ENCODE measurements around the gene PPP1R15A. TPM values are rescaled to one million over a fixed set of nuclear protein-coding genes. Genes with fewer than 3 reads are reported as not detected.
"Not testable (repeated sequence)": the region's sequence is repeated elsewhere in the genome, so short reads cannot be mapped to it uniquely, and the experiment has no call there.

The PPP1R15A gene
- total RNA-seq, 1 donor from 2014 or later: 138 TPM

DNA sequence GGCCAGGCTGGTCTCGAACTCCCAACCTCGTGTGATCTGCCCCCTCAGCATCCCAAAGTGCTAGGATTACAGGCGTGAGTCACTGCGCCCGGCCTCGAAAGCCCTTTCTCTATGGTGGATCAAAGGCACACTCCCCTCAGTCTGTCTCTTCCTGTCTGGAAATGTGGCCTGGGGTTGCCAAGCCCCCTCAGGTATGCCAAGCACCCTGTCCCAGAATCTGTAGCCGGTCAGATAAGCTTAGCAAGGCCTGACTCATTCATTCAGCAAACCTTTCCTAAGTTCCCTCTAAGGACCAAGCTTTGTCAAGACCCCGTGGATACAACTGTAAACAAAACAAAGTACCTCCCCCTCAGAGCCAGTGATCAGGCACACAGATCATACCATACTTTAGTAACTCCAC, 42.0 kb downstream of the PPP1R15A start:
- DNase-seq (ENCODE audit: low spot score): no peak

DNA sequence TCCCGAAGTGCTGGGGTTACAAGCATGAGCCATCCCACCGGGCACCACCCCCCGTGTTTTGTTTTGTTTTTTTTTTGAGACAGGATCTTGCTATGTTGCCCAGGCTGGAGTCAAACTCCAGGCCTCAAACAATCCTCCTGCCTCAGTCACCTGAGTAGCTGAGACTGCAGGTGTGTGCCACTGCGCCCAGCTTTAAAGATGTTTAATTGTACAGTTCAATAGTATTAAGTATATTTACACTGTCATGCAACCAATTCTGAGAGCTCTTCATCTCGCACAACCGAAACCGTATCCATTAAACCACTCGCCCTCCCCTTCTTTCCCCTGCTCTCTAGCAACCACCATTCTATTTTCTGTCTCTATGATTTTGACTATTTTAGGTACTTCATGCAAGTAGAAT, 43.5 kb downstream of the PPP1R15A start:
- no peak for DNase-seq (ENCODE audit: low spot score)

DNA sequence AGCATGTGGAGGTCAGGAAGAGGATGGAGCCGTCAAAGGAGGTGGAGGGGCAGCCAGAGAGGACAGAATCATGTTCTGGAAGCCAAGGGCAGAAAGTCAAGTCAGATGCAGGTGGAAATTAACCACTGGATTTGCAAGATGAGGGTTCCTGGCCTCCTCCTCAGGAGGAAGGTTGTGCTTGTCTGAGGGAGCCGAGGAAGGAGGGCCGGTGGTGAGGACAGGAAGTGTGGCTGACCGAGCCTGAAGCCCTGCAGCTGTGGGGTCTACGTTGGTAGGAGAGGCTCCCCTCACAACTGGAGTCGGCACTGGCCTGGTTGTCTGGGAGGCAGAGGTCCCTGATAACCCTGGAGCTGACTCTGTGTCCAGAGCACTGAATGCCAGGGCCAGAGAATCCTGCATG, 45.9 kb downstream of the PPP1R15A start:
- no peak for DNase-seq (ENCODE audit: low spot score)

DNA sequence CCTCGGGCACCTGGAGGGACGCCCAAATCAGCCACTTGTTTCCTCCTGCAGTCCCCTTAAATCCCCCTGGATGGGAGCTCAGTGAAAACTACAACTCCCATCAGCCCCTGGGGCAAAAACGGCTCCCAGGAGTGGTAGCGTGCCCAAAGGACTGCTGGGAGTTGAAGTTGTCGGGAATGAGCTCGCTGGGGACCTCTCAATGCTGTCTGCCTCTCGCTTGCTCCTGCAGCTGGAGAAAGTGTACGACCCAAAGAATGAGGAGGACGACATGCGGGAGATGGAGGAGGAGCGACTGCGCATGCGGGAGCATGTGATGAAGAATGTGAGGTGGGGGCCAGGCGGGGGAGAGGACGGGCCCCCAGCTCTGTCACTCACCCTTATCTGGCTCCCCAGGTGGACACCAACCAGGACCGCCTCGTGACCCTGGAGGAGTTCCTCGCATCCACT, 46.6 kb downstream of the PPP1R15A start:
- DNase-seq (ENCODE audit: low spot score): no peak

DNA sequence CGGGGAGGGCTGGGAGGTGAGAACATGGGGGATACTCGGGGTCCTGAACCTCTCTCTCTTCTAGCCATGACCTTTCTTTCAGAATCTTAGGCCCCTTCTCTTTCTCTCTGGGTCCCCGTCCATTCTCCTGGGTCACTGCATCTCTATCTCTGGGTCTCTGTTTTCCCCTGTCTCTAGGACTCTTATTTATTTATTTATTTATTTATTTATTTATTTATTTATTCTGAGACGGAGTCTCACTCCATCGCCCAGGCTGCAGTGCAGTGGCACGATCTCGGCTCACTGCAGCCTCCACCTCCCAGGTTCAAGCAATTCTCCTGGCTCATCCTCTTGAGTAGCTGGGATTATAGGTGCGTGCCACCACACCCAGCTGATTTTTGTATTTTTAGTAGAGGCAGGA, 47.0 kb downstream of the PPP1R15A start:
- DNase-seq (ENCODE audit: low spot score): not testable (repeated sequence)

DNA sequence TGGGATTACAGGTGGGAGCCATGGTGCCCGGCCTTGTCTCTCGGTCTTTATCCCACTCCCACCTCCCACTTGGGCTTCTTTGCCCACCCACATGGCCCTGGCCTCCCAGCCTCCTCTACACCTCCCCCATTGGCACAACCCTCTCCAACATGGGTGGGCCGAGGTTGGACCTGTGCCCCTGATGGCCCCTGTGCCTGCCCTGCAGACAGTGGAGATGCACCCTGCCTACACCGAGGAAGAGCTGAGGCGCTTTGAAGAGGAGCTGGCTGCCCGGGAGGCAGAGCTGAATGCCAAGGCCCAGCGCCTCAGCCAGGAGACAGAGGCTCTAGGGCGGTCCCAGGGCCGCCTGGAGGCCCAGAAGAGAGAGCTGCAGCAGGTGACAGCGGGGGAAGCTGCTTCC, 48.7 kb downstream of the PPP1R15A start:
- no peak for DNase-seq (ENCODE audit: low spot score)

DNA sequence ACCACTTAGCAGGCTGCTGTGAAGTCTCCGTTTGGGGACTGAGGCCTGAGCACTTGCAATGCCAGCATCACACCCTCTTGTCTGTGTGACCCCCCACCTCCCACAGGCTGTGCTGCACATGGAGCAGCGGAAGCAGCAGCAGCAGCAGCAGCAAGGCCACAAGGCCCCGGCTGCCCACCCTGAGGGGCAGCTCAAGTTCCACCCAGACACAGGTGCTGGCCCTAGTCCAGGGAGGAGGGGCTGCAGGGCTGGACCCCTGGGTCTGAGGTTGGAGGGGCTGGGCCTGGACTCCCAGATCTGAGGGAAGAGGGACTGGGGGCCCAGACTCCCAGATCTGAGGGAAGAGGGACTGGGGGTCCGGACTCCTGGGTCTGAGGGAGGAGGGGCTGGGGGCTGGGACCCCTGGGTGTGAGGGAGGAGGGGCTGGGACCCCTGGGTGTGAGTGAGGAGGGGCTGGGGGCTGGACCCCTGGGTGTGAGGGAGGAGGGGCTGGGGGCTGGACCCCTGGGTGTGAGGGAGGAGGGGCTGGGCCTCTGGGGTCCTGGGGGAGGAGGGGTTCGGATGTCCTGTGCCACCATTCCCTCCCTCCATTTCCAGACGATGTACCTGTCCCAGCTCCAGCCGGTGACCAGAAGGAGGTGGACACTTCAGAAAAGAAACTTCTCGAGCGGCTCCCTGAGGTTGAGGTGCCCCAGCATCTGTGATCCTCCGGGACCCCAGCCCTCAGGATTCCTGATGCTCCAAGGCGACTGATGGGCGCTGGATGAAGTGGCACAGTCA, 49.7 kb downstream of the PPP1R15A start:
- no peak for DNase-seq (ENCODE audit: low spot score)

DNA sequence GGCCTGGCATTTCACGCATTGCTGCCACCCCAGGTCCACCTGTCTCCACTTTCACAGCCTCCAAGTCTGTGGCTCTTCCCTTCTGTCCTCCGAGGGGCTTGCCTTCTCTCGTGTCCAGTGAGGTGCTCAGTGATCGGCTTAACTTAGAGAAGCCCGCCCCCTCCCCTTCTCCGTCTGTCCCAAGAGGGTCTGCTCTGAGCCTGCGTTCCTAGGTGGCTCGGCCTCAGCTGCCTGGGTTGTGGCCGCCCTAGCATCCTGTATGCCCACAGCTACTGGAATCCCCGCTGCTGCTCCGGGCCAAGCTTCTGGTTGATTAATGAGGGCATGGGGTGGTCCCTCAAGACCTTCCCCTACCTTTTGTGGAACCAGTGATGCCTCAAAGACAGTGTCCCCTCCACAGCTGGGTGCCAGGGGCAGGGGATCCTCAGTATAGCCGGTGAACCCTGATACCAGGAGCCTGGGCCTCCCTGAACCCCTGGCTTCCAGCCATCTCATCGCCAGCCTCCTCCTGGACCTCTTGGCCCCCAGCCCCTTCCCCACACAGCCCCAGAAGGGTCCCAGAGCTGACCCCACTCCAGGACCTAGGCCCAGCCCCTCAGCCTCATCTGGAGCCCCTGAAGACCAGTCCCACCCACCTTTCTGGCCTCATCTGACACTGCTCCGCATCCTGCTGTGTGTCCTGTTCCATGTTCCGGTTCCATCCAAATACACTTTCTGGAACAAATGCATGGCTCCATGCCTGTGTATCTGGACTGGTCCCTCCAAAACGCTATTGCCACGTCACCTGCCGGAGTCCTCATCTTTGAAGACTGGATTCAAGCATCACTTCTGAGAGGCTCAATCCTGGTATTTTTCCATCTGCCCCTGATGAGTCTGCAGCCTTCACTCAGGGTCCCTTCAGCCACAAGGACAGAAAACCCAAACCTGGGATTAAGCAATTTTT, 50.6 kb downstream of the PPP1R15A start:
- DNase-seq (ENCODE audit: low spot score): no peak

DNA sequence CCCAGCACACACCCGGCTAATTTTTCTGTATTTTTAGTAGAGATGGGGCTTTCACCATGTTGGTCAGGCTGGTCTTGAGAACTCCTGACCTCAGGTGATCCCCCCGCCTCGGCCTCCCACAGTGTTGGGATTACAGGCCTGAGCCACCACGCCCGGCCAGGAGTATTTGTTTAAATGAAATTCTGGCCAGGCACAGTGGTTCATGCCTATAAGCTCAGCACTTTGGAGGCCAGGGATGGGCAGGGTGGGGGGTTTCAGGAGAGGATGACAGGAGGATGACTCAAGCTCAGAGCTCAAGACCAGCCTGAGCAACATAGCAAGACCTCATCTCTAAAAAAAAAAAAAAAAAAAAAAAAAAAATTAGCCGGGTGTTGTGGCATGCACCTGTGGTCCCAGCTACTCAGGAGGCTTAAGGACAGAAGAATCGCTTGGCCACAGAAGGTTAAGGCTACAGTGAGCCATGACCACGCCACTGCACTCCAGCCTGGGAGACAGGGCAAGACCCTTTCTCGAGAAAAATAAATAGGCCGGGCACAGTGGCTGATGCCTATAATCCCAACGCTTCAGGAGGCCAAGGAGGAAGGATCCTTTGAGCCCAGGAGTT, 53.1 kb downstream of the PPP1R15A start:
- DNase-seq (ENCODE audit: low spot score): peak; percentile 57

Other genes with a start within 250 kb of the PPP1R15A start
- gene DBP, start 235.0 kb upstream of the PPP1R15A start, total RNA-seq (ENCODE audit: insufficient read depth, low replicate concordance): 0.72 TPM
- not detected for gene CA11, start 226.2 kb upstream of the PPP1R15A start, total RNA-seq (ENCODE audit: insufficient read depth, low replicate concordance)
- not detected for gene NTN5, start 199.4 kb upstream of the PPP1R15A start, total RNA-seq (ENCODE audit: insufficient read depth, low replicate concordance)
- gene FUT2, start 176.4 kb upstream of the PPP1R15A start, total RNA-seq (ENCODE audit: insufficient read depth, low replicate concordance): 0.72 TPM
- not detected for gene MAMSTR, start 152.7 kb upstream of the PPP1R15A start, total RNA-seq (ENCODE audit: insufficient read depth, low replicate concordance)
- 3.1 TPM for gene RASIP1, start 131.8 kb upstream of the PPP1R15A start, total RNA-seq (ENCODE audit: insufficient read depth, low replicate concordance)
- gene IZUMO1, start 125.5 kb upstream of the PPP1R15A start, total RNA-seq (ENCODE audit: insufficient read depth, low replicate concordance): not detected
- gene FUT1, start 119.8 kb upstream of the PPP1R15A start, total RNA-seq (ENCODE audit: insufficient read depth, low replicate concordance): 1.4 TPM
- gene FGF21, start 116.9 kb upstream of the PPP1R15A start, total RNA-seq (ENCODE audit: insufficient read depth, low replicate concordance): not detected
- gene BCAT2, start 61.4 kb upstream of the PPP1R15A start, total RNA-seq (ENCODE audit: insufficient read depth, low replicate concordance): 11.1 TPM
- 3.4 TPM for gene HSD17B14, start 35.9 kb upstream of the PPP1R15A start, total RNA-seq (ENCODE audit: insufficient read depth, low replicate concordance)
- gene PLEKHA4, start 3.8 kb upstream of the PPP1R15A start, total RNA-seq (ENCODE audit: insufficient read depth, low replicate concordance): 2.6 TPM
- gene TULP2, start 26.3 kb downstream of the PPP1R15A start, total RNA-seq (ENCODE audit: insufficient read depth, low replicate concordance): not detected
- 160 TPM for gene NUCB1, start 27.9 kb downstream of the PPP1R15A start, total RNA-seq (ENCODE audit: insufficient read depth, low replicate concordance)
- gene DHDH, start 61.3 kb downstream of the PPP1R15A start, total RNA-seq (ENCODE audit: insufficient read depth, low replicate concordance): not detected
- gene BAX, start 82.5 kb downstream of the PPP1R15A start, total RNA-seq (ENCODE audit: insufficient read depth, low replicate concordance): 59.9 TPM
- 2,219 TPM for gene FTL, start 92.9 kb downstream of the PPP1R15A start, total RNA-seq (ENCODE audit: insufficient read depth, low replicate concordance)
- gene GYS1, start 120.9 kb downstream of the PPP1R15A start, total RNA-seq (ENCODE audit: insufficient read depth, low replicate concordance): 46.9 TPM
- gene RUVBL2, start 121.5 kb downstream of the PPP1R15A start, total RNA-seq (ENCODE audit: insufficient read depth, low replicate concordance): 47.2 TPM
- gene LHB, start 144.7 kb downstream of the PPP1R15A start, total RNA-seq (ENCODE audit: insufficient read depth, low replicate concordance): not detected
- not detected for gene CGB3, start 151.9 kb downstream of the PPP1R15A start, total RNA-seq (ENCODE audit: insufficient read depth, low replicate concordance)
- 5.5 TPM for gene CGB2, start 159.5 kb downstream of the PPP1R15A start, total RNA-seq (ENCODE audit: insufficient read depth, low replicate concordance)
- not detected for gene CGB1, start 164.5 kb downstream of the PPP1R15A start, total RNA-seq (ENCODE audit: insufficient read depth, low replicate concordance)
- not detected for gene CGB5, start 171.4 kb downstream of the PPP1R15A start, total RNA-seq (ENCODE audit: insufficient read depth, low replicate concordance)
- not detected for gene CGB8, start 176.7 kb downstream of the PPP1R15A start, total RNA-seq (ENCODE audit: insufficient read depth, low replicate concordance)
- not detected for gene CGB7, start 185.3 kb downstream of the PPP1R15A start, total RNA-seq (ENCODE audit: insufficient read depth, low replicate concordance)
- 4.1 TPM for gene NTF4, start 192.4 kb downstream of the PPP1R15A start, total RNA-seq (ENCODE audit: insufficient read depth, low replicate concordance)
- gene KCNA7, start 200.3 kb downstream of the PPP1R15A start, total RNA-seq (ENCODE audit: insufficient read depth, low replicate concordance): 0.72 TPM
- gene SNRNP70, start 213.0 kb downstream of the PPP1R15A start, total RNA-seq (ENCODE audit: insufficient read depth, low replicate concordance): 143 TPM
- gene LIN7B, start 241.9 kb downstream of the PPP1R15A start, total RNA-seq (ENCODE audit: insufficient read depth, low replicate concordance): not detected
- gene C19orf73, start 246.7 kb downstream of the PPP1R15A start, total RNA-seq (ENCODE audit: insufficient read depth, low replicate concordance): not detected
- gene PPFIA3, start 247.1 kb downstream of the PPP1R15A start, total RNA-seq (ENCODE audit: insufficient read depth, low replicate concordance): 32.5 TPM

Measured in umbilical cord (tissue), 2 donors.